ENCODE measurements around the gene ABTB1.

DNA sequence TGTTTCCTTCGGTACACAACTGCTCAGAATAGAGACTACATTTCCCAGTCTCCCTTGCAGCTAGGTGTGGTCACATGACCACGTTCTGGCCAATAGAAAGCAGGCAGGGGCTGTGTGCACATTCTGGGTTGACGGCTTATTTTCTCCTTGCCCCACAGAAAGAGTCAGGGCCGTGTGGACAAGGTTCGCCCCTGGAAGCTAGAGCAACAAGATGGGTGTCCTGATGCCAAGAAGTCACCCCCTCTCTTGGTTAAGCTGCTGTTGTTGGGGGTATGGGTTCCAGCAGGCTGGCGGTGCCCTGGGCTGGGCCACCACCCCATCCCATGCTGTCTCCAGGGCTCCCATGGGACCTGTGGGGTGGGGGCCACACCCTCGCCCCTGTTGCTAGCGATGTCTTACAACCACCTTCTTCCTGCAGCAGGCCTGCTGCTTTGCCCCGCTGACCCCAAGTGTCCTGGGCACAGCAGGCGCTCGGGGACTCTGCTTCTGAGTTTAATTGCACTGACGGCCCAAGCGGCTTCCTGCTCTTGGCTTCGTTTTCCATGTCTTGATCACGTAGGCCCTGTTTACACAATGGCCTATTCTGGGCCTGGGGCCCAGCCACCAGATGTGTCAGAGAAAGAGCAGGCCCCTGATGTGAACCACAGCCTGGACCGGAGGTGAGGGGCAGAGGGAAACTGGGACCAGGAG is 24.9 kb downstream of the ABTB1 start:
- TF ChIP-seq, protein P1, sequence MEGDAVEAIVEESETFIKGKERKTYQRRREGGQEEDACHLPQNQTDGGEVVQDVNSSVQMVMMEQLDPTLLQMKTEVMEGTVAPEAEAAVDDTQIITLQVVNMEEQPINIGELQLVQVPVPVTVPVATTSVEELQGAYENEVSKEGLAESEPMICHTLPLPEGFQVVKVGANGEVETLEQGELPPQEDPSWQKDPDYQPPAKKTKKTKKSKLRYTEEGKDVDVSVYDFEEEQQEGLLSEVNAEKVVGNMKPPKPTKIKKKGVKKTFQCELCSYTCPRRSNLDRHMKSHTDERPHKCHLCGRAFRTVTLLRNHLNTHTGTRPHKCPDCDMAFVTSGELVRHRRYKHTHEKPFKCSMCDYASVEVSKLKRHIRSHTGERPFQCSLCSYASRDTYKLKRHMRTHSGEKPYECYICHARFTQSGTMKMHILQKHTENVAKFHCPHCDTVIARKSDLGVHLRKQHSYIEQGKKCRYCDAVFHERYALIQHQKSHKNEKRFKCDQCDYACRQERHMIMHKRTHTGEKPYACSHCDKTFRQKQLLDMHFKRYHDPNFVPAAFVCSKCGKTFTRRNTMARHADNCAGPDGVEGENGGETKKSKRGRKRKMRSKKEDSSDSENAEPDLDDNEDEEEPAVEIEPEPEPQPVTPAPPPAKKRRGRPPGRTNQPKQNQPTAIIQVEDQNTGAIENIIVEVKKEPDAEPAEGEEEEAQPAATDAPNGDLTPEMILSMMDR (IDR thresholded peaks at IDR 0.05): no peak
- TF ChIP-seq POLR2AphosphoS5 (IDR thresholded peaks at IDR 0.05; ENCODE audit: low read depth, low read length): no peak
- TF ChIP-seq SIN3A (IDR thresholded peaks at IDR 0.05; ENCODE audit: borderline replicate concordance, insufficient read depth, low read depth, low read length): no peak

Data from Panc1 (cell line).